Measurements from ENCODE around the gene DIS3.
"Not testable (repeated sequence)": the region's sequence is repeated elsewhere in the genome, so short reads cannot be mapped to it uniquely, and the experiment has no call there.

The DIS3 gene

GRCh38 chr13:72737033-72737432, 44.7 kb downstream of the DIS3 start:
- H3K27ac ChIP-seq = no peak overlapping the region
- TF ChIP-seq, protein P1, sequence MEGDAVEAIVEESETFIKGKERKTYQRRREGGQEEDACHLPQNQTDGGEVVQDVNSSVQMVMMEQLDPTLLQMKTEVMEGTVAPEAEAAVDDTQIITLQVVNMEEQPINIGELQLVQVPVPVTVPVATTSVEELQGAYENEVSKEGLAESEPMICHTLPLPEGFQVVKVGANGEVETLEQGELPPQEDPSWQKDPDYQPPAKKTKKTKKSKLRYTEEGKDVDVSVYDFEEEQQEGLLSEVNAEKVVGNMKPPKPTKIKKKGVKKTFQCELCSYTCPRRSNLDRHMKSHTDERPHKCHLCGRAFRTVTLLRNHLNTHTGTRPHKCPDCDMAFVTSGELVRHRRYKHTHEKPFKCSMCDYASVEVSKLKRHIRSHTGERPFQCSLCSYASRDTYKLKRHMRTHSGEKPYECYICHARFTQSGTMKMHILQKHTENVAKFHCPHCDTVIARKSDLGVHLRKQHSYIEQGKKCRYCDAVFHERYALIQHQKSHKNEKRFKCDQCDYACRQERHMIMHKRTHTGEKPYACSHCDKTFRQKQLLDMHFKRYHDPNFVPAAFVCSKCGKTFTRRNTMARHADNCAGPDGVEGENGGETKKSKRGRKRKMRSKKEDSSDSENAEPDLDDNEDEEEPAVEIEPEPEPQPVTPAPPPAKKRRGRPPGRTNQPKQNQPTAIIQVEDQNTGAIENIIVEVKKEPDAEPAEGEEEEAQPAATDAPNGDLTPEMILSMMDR (conservative IDR thresholded peaks at IDR 0.05) = no peak

- peak overlapping the region; percentile 31; the same call in 1 of the 2 replicates for H3K27ac ChIP-seq
- TF ChIP-seq, protein P1 (conservative IDR thresholded peaks at IDR 0.05) = no peak
These were observed 53.5 kb downstream of the DIS3 start for GRCh38 chr13:72728290-72728605.

- H3K27ac ChIP-seq = peak within 1 kb of the TSS; percentile 31; the same call in 1 of the 2 replicates
- TF ChIP-seq, protein P1 (conservative IDR thresholded peaks at IDR 0.05) = no peak
These were observed 54.0 kb downstream of the DIS3 start, which contains the start of the genes BORA and MZT1 for GRCh38 chr13:72727417-72728289. Gene BORA, plus strand, starts transcription at chr13:72727923. Its CDS starts 1,018 bp downstream, at chr13:72728941. Gene MZT1, minus strand, starts transcription at chr13:72727629. Its CDS starts 27 bp downstream, at chr13:72727602.

GRCh38 chr13:72726726-72727416, 54.8 kb downstream of the DIS3 start:
- TF ChIP-seq, protein P1 (conservative IDR thresholded peaks at IDR 0.05) = no peak
- 0 out of 2 replicates have a peak overlapping the region, but pooled peaks have one; percentile 24 for H3K27ac ChIP-seq

DNA sequence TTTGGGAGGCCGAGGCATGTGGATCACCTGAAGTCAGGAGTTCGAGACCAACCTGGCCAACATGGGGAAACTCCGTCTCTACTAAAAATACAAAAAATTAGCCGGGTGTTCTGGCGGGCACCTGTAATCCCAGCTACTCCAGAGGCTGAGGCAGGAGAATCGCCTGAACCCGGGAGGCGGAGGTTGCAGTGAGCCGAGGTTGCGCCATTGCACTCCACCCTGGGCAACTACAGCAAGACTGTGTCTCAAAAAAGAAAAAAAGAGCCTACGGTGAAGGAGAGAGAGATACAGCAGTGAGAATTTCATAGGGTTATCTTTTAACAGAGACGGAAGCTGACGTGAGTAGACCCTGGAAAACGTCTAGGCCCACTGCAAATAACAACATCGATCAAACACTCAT, 55.5 kb downstream of the DIS3 start:
- not testable (repeated sequence) for H3K27ac ChIP-seq

DNA sequence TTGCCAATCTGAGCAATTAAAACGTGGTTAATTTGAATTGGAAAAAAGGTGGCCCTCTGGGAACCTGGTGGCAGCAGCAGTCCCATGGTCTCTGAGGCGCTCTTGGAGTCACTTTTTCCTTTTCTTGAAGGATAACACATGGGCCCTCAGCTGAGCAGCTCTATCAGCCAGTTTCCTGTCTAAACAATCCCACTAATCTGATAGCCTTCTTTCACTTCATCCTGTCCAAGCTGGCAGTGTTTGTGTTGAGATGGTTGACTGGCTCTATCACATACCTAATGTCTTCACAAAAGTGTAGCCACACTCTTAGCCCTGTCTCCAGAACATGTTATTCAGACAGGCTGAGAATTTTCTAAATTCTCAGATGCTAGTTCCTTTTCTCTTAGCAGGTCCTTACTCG, 64.9 kb downstream of the DIS3 start:
- TF ChIP-seq, protein P1 (conservative IDR thresholded peaks at IDR 0.05) = no peak

More for the DNA sequence above, 64.9 kb downstream of the DIS3 start:
- H3K27ac ChIP-seq = no peak overlapping the region
